ENCODE data around the gene EFCAB9.

EFCAB9 gene

DNA sequence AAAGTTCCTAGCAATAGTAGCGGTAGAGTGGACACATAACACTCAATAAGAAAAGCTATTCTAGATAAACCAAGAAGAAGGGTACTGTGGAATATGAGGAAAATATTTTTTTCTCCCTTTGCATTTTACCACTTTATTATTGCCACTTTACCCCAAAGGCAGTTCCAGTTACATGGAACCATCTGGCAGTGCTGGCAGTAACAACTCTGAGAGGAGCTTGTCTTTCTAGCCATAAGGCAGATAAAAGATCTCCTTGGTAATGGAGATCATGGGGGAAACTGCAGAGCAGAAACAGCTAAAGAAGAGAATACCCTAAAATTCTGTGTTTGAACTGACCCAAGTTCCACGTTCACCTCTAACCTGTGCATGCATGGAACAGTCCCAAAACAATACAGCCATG lies 51.1 kb downstream of the EFCAB9 start:
- no peak for DNase-seq

DNA sequence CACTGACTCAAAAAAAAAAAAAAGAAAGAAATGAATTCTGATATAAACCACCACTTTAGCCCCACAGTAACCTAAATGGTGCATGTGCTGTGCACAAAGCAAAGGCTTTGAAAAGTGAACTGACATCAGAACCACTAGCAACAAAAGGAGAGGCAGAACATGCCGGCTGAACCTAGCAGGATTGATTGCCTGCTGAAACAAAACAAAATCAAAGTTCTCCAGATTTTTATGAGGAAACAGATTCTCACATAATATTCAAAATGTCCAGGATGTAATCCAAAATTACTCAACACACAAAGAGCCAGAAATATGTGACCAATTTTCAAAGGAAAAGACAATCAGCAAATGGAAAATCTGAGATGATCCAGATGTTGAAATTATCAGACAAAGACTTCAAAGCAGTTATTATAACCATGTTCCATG lies 51.7 kb downstream of the EFCAB9 start:
- DNase-seq = no peak

DNA sequence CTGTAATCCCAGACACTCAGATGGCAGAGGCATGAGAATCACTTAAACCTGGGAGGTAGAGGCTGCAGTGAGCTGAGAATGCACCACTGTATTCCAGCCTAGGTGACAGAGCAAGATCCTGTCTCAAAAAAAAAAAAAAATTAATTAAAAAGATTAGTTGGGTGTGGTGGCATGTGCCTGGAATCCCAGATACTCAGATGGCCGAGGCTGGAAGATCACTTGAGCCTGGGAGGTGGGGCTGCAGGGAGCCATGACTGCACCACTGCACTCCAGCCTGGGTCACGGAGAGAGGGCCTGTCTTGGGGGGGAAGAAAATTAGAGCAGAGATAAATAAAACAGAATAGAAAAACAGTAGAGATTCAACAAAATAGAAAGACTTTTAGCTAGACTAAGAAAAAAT lies 54.7 kb downstream of the EFCAB9 start:
- DNase-seq = no peak

DNA sequence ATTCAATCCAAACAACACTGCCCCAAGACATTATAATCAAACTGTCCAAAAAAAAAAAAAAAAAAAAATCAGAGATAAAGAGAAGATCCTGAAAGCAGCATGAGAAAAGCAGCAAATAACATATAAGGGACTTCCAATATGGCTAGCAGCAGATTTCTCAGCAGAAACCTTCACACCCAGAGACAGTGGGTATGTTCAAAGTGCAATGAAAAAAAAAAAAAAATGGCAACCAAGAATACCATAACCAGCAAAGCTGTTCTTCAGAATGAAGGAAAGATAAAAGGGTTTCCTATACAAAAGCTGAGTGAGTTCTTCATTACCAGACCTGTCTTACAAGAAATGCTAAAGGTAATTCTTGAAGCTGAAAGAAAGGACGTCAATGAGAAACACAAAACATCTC lies 57.4 kb downstream of the EFCAB9 start:
- no peak for DNase-seq

DNA sequence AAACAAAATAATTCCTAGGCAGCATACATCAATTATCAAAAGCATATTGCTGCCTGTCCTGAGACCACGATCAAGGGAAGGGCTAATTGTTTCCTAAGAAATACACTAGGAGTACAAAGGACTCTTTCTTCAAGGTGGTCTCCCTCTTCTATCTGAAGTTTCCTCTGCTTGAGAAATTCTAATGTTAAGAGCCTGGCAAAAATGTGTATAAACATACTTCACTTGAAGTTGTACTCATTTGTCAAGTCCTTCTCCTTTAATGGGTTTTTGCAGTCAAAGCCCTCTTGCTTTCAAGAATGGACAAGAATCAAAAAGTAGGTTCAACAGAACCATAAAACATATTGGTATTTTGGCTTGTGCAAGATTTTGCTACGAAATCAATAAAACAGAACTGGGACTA lies 58.5 kb downstream of the EFCAB9 start:
- no peak for DNase-seq

All from CD4-positive, alpha-beta T cell treated with Interleukin-4 for 4 hours (primary cell).